Duodenal mucosa (tissue), 2 donors: ENCODE measurements around the gene KRTAP4-11.
"Not testable (repeated sequence)": the region's sequence is repeated elsewhere in the genome, so short reads cannot be mapped to it uniquely, and the experiment has no call there.

ENCODE experiments used
- H3K27ac ChIP-seq: one replicate; pipeline ENCODE4 v1.7.0; 2013; ENCODE audit warnings: low read depth, low read length
- H3K27me3 ChIP-seq, 2 donors: one replicate each; pipeline ENCODE4 v1.7.0; 2013; ENCODE audit warnings: low read length in 2 of 2, control low read depth in 1 of 2; ENCODE audit not compliant: insufficient read depth in 2 of 2, control insufficient read depth in 1 of 2
- H3K36me3 ChIP-seq, 2 donors: one replicate each; pipeline ENCODE4 v1.7.0; 2013; ENCODE audit warnings: low read length in 2 of 2, control low read depth in 1 of 2; ENCODE audit not compliant: insufficient read depth in 2 of 2, control insufficient read depth in 1 of 2
- H3K4me1 ChIP-seq, 2 donors: one replicate each; pipeline ENCODE4 v1.7.0; 2013; ENCODE audit warnings: low read length in 2 of 2, control low read depth in 1 of 2; ENCODE audit not compliant: insufficient read depth in 2 of 2, control insufficient read depth in 1 of 2
- H3K4me3 ChIP-seq, 2 donors: one replicate each; pipeline ENCODE4 v1.7.0; 2013; ENCODE audit warnings: low read length in 2 of 2, low read depth in 1 of 2
- H3K9ac ChIP-seq, 2 donors: one replicate each; pipeline ENCODE4 v1.7.0; 2013; ENCODE audit warnings: low read length in 2 of 2, low read depth in 1 of 2
- H3K9me3 ChIP-seq, 2 donors: one replicate each; pipeline ENCODE4 v1.7.0; 2013; ENCODE audit warnings: low read length in 2 of 2, control low read depth in 1 of 2; ENCODE audit not compliant: control insufficient read depth in 1 of 2

The KRTAP4-11 gene

GRCh38 chr17:41107941-41108450 lies 10.2 kb downstream of the KRTAP4-11 start:
- no peaks in the 10 kb centered on the region for H3K36me3 ChIP-seq
- no peak overlapping the region for H3K9ac ChIP-seq
- H3K27me3 ChIP-seq, result no peaks in the 10 kb centered on the region
- no peak overlapping the region for H3K4me3 ChIP-seq
- H3K4me1 ChIP-seq, result no peaks in the 10 kb centered on the region
- no peak overlapping the region for H3K27ac ChIP-seq
- H3K9me3 ChIP-seq, result no peaks in the 10 kb centered on the region

GRCh38 chr17:41105347-41105746 lies 12.8 kb downstream of the KRTAP4-11 start, which contains the start of gene KRTAP4-9:
Gene KRTAP4-9 (plus strand): TSS chr17:41105389. CDS start chr17:41105389, 0 bp downstream.
- H3K27me3 ChIP-seq, H3K4me3 ChIP-seq, H3K9ac ChIP-seq, H3K4me1 ChIP-seq, H3K36me3 ChIP-seq, H3K9me3 ChIP-seq, H3K27ac ChIP-seq: not testable (repeated sequence)

GRCh38 chr17:41104386-41105038 lies 13.7 kb downstream of the KRTAP4-11 start:
- H3K9me3 ChIP-seq, H3K9ac ChIP-seq, H3K4me1 ChIP-seq, H3K4me3 ChIP-seq, H3K27me3 ChIP-seq, H3K27ac ChIP-seq, H3K36me3 ChIP-seq: not testable (repeated sequence)

GRCh38 chr17:41103896-41104295 lies 14.3 kb downstream of the KRTAP4-11 start:
- no peak overlapping the region for H3K4me3 ChIP-seq
- H3K36me3 ChIP-seq, result no peaks in the 10 kb centered on the region
- H3K9ac ChIP-seq, result no peak overlapping the region
- no peak overlapping the region for H3K27ac ChIP-seq
- no peaks in the 10 kb centered on the region for H3K4me1 ChIP-seq
- no peaks in the 10 kb centered on the region for H3K27me3 ChIP-seq
- H3K9me3 ChIP-seq, result no peaks in the 10 kb centered on the region

- Histone ChIP-seq H3K36me3 (no peaks in the 10 kb centered on the region), H3K9me3 (no peaks in the 10 kb centered on the region), H3K4me3 (no peak within 1 kb of the TSS), H3K27me3 (no peaks in the 10 kb centered on the region), H3K4me1 (no peaks in the 10 kb centered on the region), H3K9ac (no peak within 1 kb of the TSS), H3K27ac (no peak within 1 kb of the TSS)
Observed at GRCh38 chr17:41101586-41102259, 16.4 kb downstream of the KRTAP4-11 start, which contains the start of gene KRTAP4-16. Gene KRTAP4-16 (minus strand): TSS chr17:41102209. CDS start chr17:41102209, 0 bp downstream.

GRCh38 chr17:41099682-41100480 lies 18.3 kb downstream of the KRTAP4-11 start:
- H3K9ac ChIP-seq, H3K27ac ChIP-seq, H3K4me3 ChIP-seq, H3K4me1 ChIP-seq, H3K27me3 ChIP-seq, H3K9me3 ChIP-seq, H3K36me3 ChIP-seq: not testable (repeated sequence)

- no peak overlapping the region for H3K4me3 ChIP-seq
Observed at GRCh38 chr17:41098481-41098880, 19.7 kb downstream of the KRTAP4-11 start.

GRCh38 chr17:41098042-41098441 lies 20.1 kb downstream of the KRTAP4-11 start, which contains the start of gene KRTAP4-8:
Gene KRTAP4-8 (minus strand): TSS chr17:41098142. CDS start chr17:41098084, 58 bp downstream.
- H3K9ac ChIP-seq, result no peak within 1 kb of the TSS
- no peak within 1 kb of the TSS for H3K4me3 ChIP-seq

More at GRCh38 chr17:41098481-41098880, 19.7 kb downstream of the KRTAP4-11 start:
- no peaks in the 10 kb centered on the region for H3K4me1 ChIP-seq
- no peaks in the 10 kb centered on the region for H3K36me3 ChIP-seq
- no peaks in the 10 kb centered on the region for H3K9me3 ChIP-seq
- H3K27me3 ChIP-seq, result no peaks in the 10 kb centered on the region
- H3K27ac ChIP-seq, result no peak overlapping the region
- H3K9ac ChIP-seq, result no peak overlapping the region

GRCh38 chr17:41096055-41096454 lies 22.1 kb downstream of the KRTAP4-11 start:
- Histone ChIP-seq H3K4me1 (no peaks in the 10 kb centered on the region), H3K9ac (no peak overlapping the region), H3K9me3 (no peaks in the 10 kb centered on the region), H3K4me3 (no peak overlapping the region), H3K27ac (no peak overlapping the region), H3K27me3 (no peaks in the 10 kb centered on the region), H3K36me3 (no peaks in the 10 kb centered on the region)

More at GRCh38 chr17:41098042-41098441, 20.1 kb downstream of the KRTAP4-11 start, which contains the start of gene KRTAP4-8:
- Histone ChIP-seq H3K27me3 (no peaks in the 10 kb centered on the region), H3K9me3 (no peaks in the 10 kb centered on the region), H3K36me3 (no peaks in the 10 kb centered on the region), H3K4me1 (no peaks in the 10 kb centered on the region), H3K27ac (no peak within 1 kb of the TSS)
